Neural cell (in vitro differentiated cells): ENCODE measurements around the gene DIRAS2.

Experiments used
- EP300 ChIP-seq: fragments of 450-650 bp; conservative IDR thresholded peaks from 2 replicates; pipeline ENCODE4 v1.6.1; 2014; ENCODE audit warnings: antibody characterized with exemption, mild to moderate bottlenecking, moderate library complexity; ENCODE audit not compliant: poor library complexity, severe bottlenecking
- RAD21 ChIP-seq: fragments of 450-650 bp; conservative IDR thresholded peaks from 2 replicates; pipeline ENCODE4 v1.6.1; 2014; ENCODE audit warnings: antibody characterized with exemption, mild to moderate bottlenecking, moderate library complexity
- SMC3 ChIP-seq: fragments of 450-650 bp; conservative IDR thresholded peaks from 2 replicates; pipeline ENCODE4 v1.6.1; 2014; ENCODE audit warnings: antibody characterized with exemption, mild to moderate bottlenecking, moderate library complexity; ENCODE audit not compliant: poor library complexity
- TF ChIP-seq, protein P1 (sequence below): fragments of 450-650 bp; IDR thresholded peaks from 2 replicates; pipeline ENCODE4 v1.5.1; 2014; ENCODE audit warnings: antibody characterized with exemption, mild to moderate bottlenecking, moderate library complexity; ENCODE audit not compliant: poor library complexity, severe bottlenecking

- TF ChIP-seq SMC3 (no peak), EP300 (no peak), RAD21 (no peak)
- TF ChIP-seq, protein P1, sequence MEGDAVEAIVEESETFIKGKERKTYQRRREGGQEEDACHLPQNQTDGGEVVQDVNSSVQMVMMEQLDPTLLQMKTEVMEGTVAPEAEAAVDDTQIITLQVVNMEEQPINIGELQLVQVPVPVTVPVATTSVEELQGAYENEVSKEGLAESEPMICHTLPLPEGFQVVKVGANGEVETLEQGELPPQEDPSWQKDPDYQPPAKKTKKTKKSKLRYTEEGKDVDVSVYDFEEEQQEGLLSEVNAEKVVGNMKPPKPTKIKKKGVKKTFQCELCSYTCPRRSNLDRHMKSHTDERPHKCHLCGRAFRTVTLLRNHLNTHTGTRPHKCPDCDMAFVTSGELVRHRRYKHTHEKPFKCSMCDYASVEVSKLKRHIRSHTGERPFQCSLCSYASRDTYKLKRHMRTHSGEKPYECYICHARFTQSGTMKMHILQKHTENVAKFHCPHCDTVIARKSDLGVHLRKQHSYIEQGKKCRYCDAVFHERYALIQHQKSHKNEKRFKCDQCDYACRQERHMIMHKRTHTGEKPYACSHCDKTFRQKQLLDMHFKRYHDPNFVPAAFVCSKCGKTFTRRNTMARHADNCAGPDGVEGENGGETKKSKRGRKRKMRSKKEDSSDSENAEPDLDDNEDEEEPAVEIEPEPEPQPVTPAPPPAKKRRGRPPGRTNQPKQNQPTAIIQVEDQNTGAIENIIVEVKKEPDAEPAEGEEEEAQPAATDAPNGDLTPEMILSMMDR: no peak
Measured at GRCh38 chr9:90598191-90598590, 44.4 kb downstream of the DIRAS2 start.
